HCT116 (cell line): ENCODE results near the gene CRX. TPM values are rescaled to one million over a fixed set of nuclear protein-coding genes. Genes with fewer than 3 reads are reported as not detected.

Experiments
- ATAC-seq: fragments of 200-7000 bp; cut with Tn5 transposase; 2 replicates; pipeline ENCODE4 v1.9.1; 2020; ENCODE audit warnings: mild to moderate bottlenecking, moderate library complexity
- BruUV-seq: library from RNA; stranded (reverse); fragments of 400-500 nt; replicated peaks from 2 replicates; lab custom pipeline; 2021; lab: Mats Ljungman, UMichigan
- CTCF ChIA-PET: fragments of 300-600 bp; sonication (Branson Sonifier 250); formaldehyde crosslinking; loops from one replicate; lab custom pipeline; 2021; ENCODE audit warnings: antibody characterized with exemption; lab: Charles Lee
- POLR2A ChIA-PET: fragments of 300-600, 350-600 bp; sonication (Branson Sonifier 250); formaldehyde crosslinking; loops from one replicate; lab custom pipeline; 2021; ENCODE audit warnings: antibody characterized with exemption; lab: Charles Lee
- RAD21 ChIA-PET, 2 experiments: fragments of 300-600 bp; sonication (Branson Sonifier 250); formaldehyde crosslinking; loops; one replicate each; lab custom pipeline; 2023; ENCODE audit warnings: low total read pairs in 2 of 2; ENCODE audit not compliant: uncharacterized antibody in 2 of 2, unreplicated experiment in 2 of 2, low non-redundant PET in 1 of 2; lab: Charles Lee
- DNase-seq: peaks from one replicate; pipeline ENCODE4 v3.0.0-alpha.2; 2010; ENCODE audit warnings: low read depth, low spot score
- H2AFZ ChIP-seq: fragments of 200-600 bp; shearing (Covaris generic), sonication (generic); 2 replicates; pipeline ENCODE4 v1.6.1; 2017; ENCODE audit warnings: low read depth, mixed run types, mixed read lengths, antibody characterized with exemption, low read length; ENCODE audit not compliant: poor library complexity, severe bottlenecking
- H3K27ac ChIP-seq: 2 replicates; pipeline ENCODE4 v1.5.1; 2012; ENCODE audit warnings: low read depth, low read length
- H3K27me3 ChIP-seq: fragments of 200-600 bp; sonication (generic); 2 replicates; pipeline ENCODE4 v1.6.1; 2016; ENCODE audit warnings: mixed run types, low read length, mixed read lengths; ENCODE audit not compliant: insufficient read depth
- H3K36me3 ChIP-seq, 2 experiments: fragments of 200-500 bp in 1 of 2; fragments of 200-600 bp in 1 of 2; sonication (Bioruptor generic) in 1 of 2; sonication (generic) in 1 of 2; 2 replicates each; pipeline versions ENCODE4 v1.5.1 to v1.6.1; 2014 to 2016; ENCODE audit warnings: low read length in 2 of 2, inconsistent platforms in 1 of 2, mixed read lengths in 1 of 2, mixed run types in 1 of 2; ENCODE audit not compliant: insufficient read depth in 2 of 2, control insufficient read depth in 1 of 2
- H3K4me1 ChIP-seq, 2 experiments: fragments of 200-600 bp in 1 of 2; sonication (generic) in 1 of 2; 2 replicates each; pipeline versions ENCODE4 v1.5.1 to v1.6.1; 2012 to 2017; ENCODE audit warnings: low read length in 2 of 2, inconsistent platforms in 1 of 2, mild to moderate bottlenecking in 1 of 2, mixed read lengths in 1 of 2, mixed run types in 1 of 2, moderate library complexity in 1 of 2; ENCODE audit not compliant: insufficient read depth in 2 of 2, control insufficient read depth in 1 of 2
- H3K4me2 ChIP-seq: fragments of 200-600 bp; sonication (generic); 2 replicates; pipeline ENCODE4 v1.6.1; 2017; ENCODE audit warnings: mixed run types, low read length, mixed read lengths
- H3K4me3 ChIP-seq, 2 experiments: fragments of 200-600 bp in 1 of 2; sonication (generic) in 1 of 2; replicated peaks in 1 of 2; 2 replicates each; pipeline ENCODE4 v1.5.1; 2011 to 2016; ENCODE audit warnings: low read length in 2 of 2, control low read depth in 1 of 2, low read depth in 1 of 2, mild to moderate bottlenecking in 1 of 2, mixed read lengths in 1 of 2, mixed run types in 1 of 2
- H3K79me2 ChIP-seq: fragments of 200-600 bp; sonication (generic); 2 replicates; pipeline ENCODE4 v1.6.1; 2017; ENCODE audit warnings: mild to moderate bottlenecking, mixed run types, low read length, moderate library complexity, mixed read lengths; ENCODE audit not compliant: insufficient read depth
- H3K9ac ChIP-seq: fragments of 200-600 bp; sonication (generic); 2 replicates; pipeline ENCODE4 v1.6.1; 2016; ENCODE audit warnings: low read length, mixed read lengths
- H3K9me2 ChIP-seq: fragments of 200-600 bp; sonication (generic), shearing (Covaris generic); 2 replicates; pipeline ENCODE4 v1.6.1; 2017; ENCODE audit warnings: mixed run types, mild to moderate bottlenecking, moderate library complexity; ENCODE audit not compliant: insufficient read depth
- H3K9me3 ChIP-seq, 2 experiments: fragments of 200-500 bp in 1 of 2; fragments of 200-600 bp in 1 of 2; sonication (Bioruptor generic) in 1 of 2; sonication (generic) in 1 of 2; 2 replicates each; pipeline ENCODE4 v1.6.1; 2014 to 2017; ENCODE audit warnings: low read length in 2 of 2, mixed read lengths in 2 of 2, inconsistent platforms in 1 of 2, low read depth in 1 of 2, mild to moderate bottlenecking in 1 of 2, mixed run types in 1 of 2, moderate library complexity in 1 of 2; ENCODE audit not compliant: control insufficient read depth in 1 of 2, insufficient read depth in 1 of 2
- H4K20me1 ChIP-seq: fragments of 200-600 bp; sonication (generic), shearing (Covaris generic); 2 replicates; pipeline ENCODE4 v1.6.1; 2017; ENCODE audit warnings: mixed run types, mild to moderate bottlenecking, moderate library complexity; ENCODE audit not compliant: insufficient read depth
- ATF3 ChIP-seq: IDR thresholded peaks from 2 replicates; pipeline ENCODE4 v1.6.1; 2012
- CTCF ChIP-seq, 3 experiments: fragments of 200-600 bp in 1 of 3; sonication (generic) in 1 of 3; IDR thresholded peaks in 2 of 3; conservative IDR thresholded peaks in 1 of 3; 2 replicates each; pipeline ENCODE4 v1.5.1; 2012 to 2017; ENCODE audit warnings: low read depth in 2 of 3, low read length in 2 of 3, antibody characterized with exemption in 1 of 3, borderline replicate concordance in 1 of 3, control low read depth in 1 of 3, mild to moderate bottlenecking in 1 of 3, mixed read lengths in 1 of 3, mixed run types in 1 of 3, moderate library complexity in 1 of 3; ENCODE audit not compliant: insufficient read depth in 1 of 3
- EGR1 ChIP-seq: IDR thresholded peaks from 2 replicates; pipeline ENCODE4 v1.6.1; 2012; ENCODE audit warnings: low read depth
- ELF1 ChIP-seq: IDR thresholded peaks from 2 replicates; pipeline ENCODE4 v1.6.1; 2012; ENCODE audit warnings: low read depth, borderline replicate concordance
- EZH2 ChIP-seq: fragments of 200-600 bp; sonication (generic); IDR thresholded peaks from 2 replicates; pipeline ENCODE4 v1.6.1; 2017; ENCODE audit warnings: antibody characterized with exemption, mixed run types
- EZH2phosphoT487 ChIP-seq: fragments of 200-600 bp; IDR thresholded peaks from 2 replicates; pipeline ENCODE4 v1.6.1; 2018; ENCODE audit warnings: antibody characterized with exemption, borderline replicate concordance
- POLR2A ChIP-seq: IDR thresholded peaks from 2 replicates; pipeline ENCODE4 v1.7.0; 2011; ENCODE audit warnings: borderline replicate concordance; ENCODE audit not compliant: insufficient read depth, insufficient read length; ENCODE audit errors: extremely low read depth
- RAD21 ChIP-seq: IDR thresholded peaks from 2 replicates; pipeline ENCODE4 v1.6.1; 2012; ENCODE audit warnings: low read depth, mild to moderate bottlenecking
- REST ChIP-seq: IDR thresholded peaks from 2 replicates; pipeline ENCODE4 v1.6.1; 2012; ENCODE audit warnings: low read depth
- SIN3A ChIP-seq: IDR thresholded peaks from 2 replicates; pipeline ENCODE4 v1.6.1; 2012; ENCODE audit warnings: low read depth
- SP1 ChIP-seq: IDR thresholded peaks from 2 replicates; pipeline ENCODE4 v1.6.1; 2012; ENCODE audit warnings: low read depth
- SRF ChIP-seq: IDR thresholded peaks from 2 replicates; pipeline ENCODE4 v1.6.1; 2012; ENCODE audit warnings: low read depth
- TCF7L2 ChIP-seq: IDR thresholded peaks from 2 replicates; pipeline ENCODE4 v1.7.0; 2011; ENCODE audit warnings: borderline replicate concordance, inconsistent platforms; ENCODE audit not compliant: insufficient read depth, insufficient read length; ENCODE audit errors: extremely low read depth
- YY1 ChIP-seq: IDR thresholded peaks from 2 replicates; pipeline ENCODE4 v1.6.1; 2011; ENCODE audit warnings: low read length, low read depth, moderate library complexity, mild to moderate bottlenecking; ENCODE audit not compliant: insufficient replicate concordance; ENCODE audit errors: extremely low read depth
- ZFX ChIP-seq: fragments of 450-650 bp; IDR thresholded peaks from 2 replicates; pipeline ENCODE4 v1.6.1; 2017
- ZNF274 ChIP-seq: fragments of 200-500 bp; sonication (Bioruptor generic); IDR thresholded peaks from 2 replicates; pipeline ENCODE4 v1.6.1; 2014; ENCODE audit warnings: mild to moderate bottlenecking, low read depth, low read length, inconsistent platforms
- intact Hi-C: fragments of 100-400 bp; cut with micrococcal nuclease; formaldehyde crosslinking; loops from 2 replicates; pipeline ENCODE4 v1.10.0; 2022
- total RNA-seq: library from RNA; stranded (reverse); gene quantifications from one replicate; pipeline ENCODE4 v1.2.1, GENCODE V29; 2021; ENCODE audit not compliant: unreplicated experiment

The CRX gene
- total RNA-seq, 1 experiment from 2014 or later: not detected

- H3K9me3 ChIP-seq: no peaks in the 10 kb centered on the region
- no TSS peak for BruUV-seq
- no peaks in the 10 kb centered on the region for H3K79me2 ChIP-seq
- H3K36me3 ChIP-seq: no peaks in the 10 kb centered on the region
- CTCF ChIA-PET: no interaction called here
- no peaks in the 10 kb centered on the region; the same call in 1 of the 2 replicates for H3K27me3 ChIP-seq
- no peaks in the 10 kb centered on the region for H3K4me1 ChIP-seq
- H3K27ac ChIP-seq: no peak overlapping the region
- DNase-seq (no peak), ATAC-seq (no peak)
- H2AFZ ChIP-seq: no peak overlapping the region
- no peaks in the 10 kb centered on the region for H4K20me1 ChIP-seq
- no peak overlapping the region for H3K4me2 ChIP-seq
- RAD21 ChIA-PET: interaction anchor here in 1 of 2 experiments (0.7 kb wide), 1 partner anchor 90 kb away, joined by 3 read pairs; no protein-coding TSS in a partner anchor
- POLR2A ChIA-PET: no interaction called here
- no peak overlapping the region for H3K4me3 ChIP-seq
- no peaks in the 10 kb centered on the region for H3K9me2 ChIP-seq
- H3K9ac ChIP-seq: no peak overlapping the region
- intact Hi-C loops: no loop called here
- TF ChIP-seq EZH2phosphoT487: no peak
- TF ChIP-seq ZNF274: no peak
- TF ChIP-seq RAD21: no peak
- no peak for TF ChIP-seq EGR1
- TF ChIP-seq POLR2A: no peak
- TF ChIP-seq CTCF (IDR thresholded peaks at IDR 0.05 in 2 of 3, conservative IDR thresholded peaks at IDR 0.05 in 1 of 3; ENCODE audit: borderline replicate concordance in 1 of 3, insufficient read depth in 1 of 3, low read depth in 2 of 3, low read length in 2 of 3): no peak
- TF ChIP-seq ATF3: no peak
- TF ChIP-seq YY1: no peak
- no peak for TF ChIP-seq TCF7L2
- TF ChIP-seq SRF: no peak
- TF ChIP-seq ELF1: no peak
- no peak for TF ChIP-seq SIN3A
- TF ChIP-seq REST: no peak
- TF ChIP-seq ZFX: no peak
- TF ChIP-seq SP1: no peak
- TF ChIP-seq EZH2: no peak
Measured at GRCh38 chr19:47819858-47820257, 1.9 kb upstream of the CRX start.
